OCI-LY1 (cell line): ENCODE measurements around the gene NOX3.

Source experiments
- CTCF ChIP-seq: fragments of 200-600 bp; sonication (generic), shearing (Covaris generic); IDR thresholded peaks from 2 replicates; pipeline ENCODE4 v1.5.1; 2017; ENCODE audit warnings: mild to moderate bottlenecking, antibody characterized with exemption, low read length, moderate library complexity, mixed read lengths
- EZH2 ChIP-seq: fragments of 200-600 bp; sonication (generic), shearing (Covaris generic); IDR thresholded peaks from 2 replicates; pipeline ENCODE4 v1.8.0; 2017; ENCODE audit warnings: borderline replicate concordance, mixed run types, mild to moderate bottlenecking, antibody characterized with exemption, low read length, moderate library complexity, mixed read lengths

GRCh38 chr6:155408981-155409380 lies 46.7 kb downstream of the NOX3 start:
- TF ChIP-seq CTCF (peak; percentile 9; the same call in 1 of the 2 replicates), EZH2 (no peak)
